ENCODE results near the gene MTR. TPM values are rescaled to one million over a fixed set of nuclear protein-coding genes. Genes with fewer than 3 reads are reported as not detected.

Gene MTR
- total RNA-seq, 4 donors from 2014 or later, result 24.9 to 38.0 (median 30.8) TPM

GRCh38 chr1:236865818-236866155 lies 70.7 kb downstream of the MTR start:
- TF ChIP-seq CTCF (IDR thresholded peaks at IDR 0.05), result no peak
- no peak for ATAC-seq (ENCODE audit: low FRiP score)
- no peak for DNase-seq (ENCODE audit: low spot score)

- ATAC-seq (ENCODE audit: low FRiP score) (no peak), DNase-seq (ENCODE audit: low spot score) (no peak)
- peak in 1 of 3 donors; percentile 42 for TF ChIP-seq CTCF (IDR thresholded peaks at IDR 0.05)
These were observed 73.8 kb downstream of the MTR start for GRCh38 chr1:236868625-236869467.

- ATAC-seq (ENCODE audit: low FRiP score) (peak; percentile 44), DNase-seq (ENCODE audit: low spot score) (no peak)
- no peak for TF ChIP-seq CTCF (IDR thresholded peaks at IDR 0.05)
These were observed 74.8 kb downstream of the MTR start for GRCh38 chr1:236869911-236870310.

GRCh38 chr1:236870721-236871120 lies 75.6 kb downstream of the MTR start:
- ATAC-seq (ENCODE audit: low FRiP score) (no peak), DNase-seq (ENCODE audit: low spot score) (no peak)
- no peak for TF ChIP-seq CTCF (IDR thresholded peaks at IDR 0.05)

GRCh38 chr1:236872075-236872666 lies 77.1 kb downstream of the MTR start:
- DNase-seq (ENCODE audit: low spot score), result no peak
- no peak for TF ChIP-seq CTCF (IDR thresholded peaks at IDR 0.05)
- ATAC-seq (ENCODE audit: low FRiP score), result no peak

GRCh38 chr1:236875975-236876374 lies 80.9 kb downstream of the MTR start:
- no peak for TF ChIP-seq CTCF (IDR thresholded peaks at IDR 0.05)
- no peak for DNase-seq (ENCODE audit: low spot score)
- no peak for ATAC-seq (ENCODE audit: low FRiP score)

GRCh38 chr1:236877661-236878060 lies 82.6 kb downstream of the MTR start:
- no peak for DNase-seq (ENCODE audit: low spot score)
- ATAC-seq (ENCODE audit: low FRiP score), result peak; percentile 43
- no peak for TF ChIP-seq CTCF (IDR thresholded peaks at IDR 0.05)

Measured in omental fat pad (tissue), 4 donors.